ENCODE measurements around the gene EGFL8. TPM values are rescaled to one million over a fixed set of nuclear protein-coding genes. Genes with fewer than 3 reads are reported as not detected.
A peak's percentile ranks its signal among the peaks of the same experiment; 100 is the strongest.

EGFL8 gene
- total and polyA plus RNA-seq, 9 of the 15 experiments (the other 6 are each of a cell fraction or from before 2014, with no cell fraction given) = 2.2 to 47.4 (median 14.2) TPM

GRCh38 chr6:32176476-32177182 is 12.2 kb downstream of the EGFL8 start (continued):
- TF ChIP-seq MYC (IDR thresholded peaks at IDR 0.05; ENCODE audit: low read depth, low read length) (peak; percentile 27; the same call in 1 of the 2 replicates), MYC (CRISPR knock-in tag; IDR thresholded peaks at IDR 0.05; ENCODE audit: borderline replicate concordance, low read depth) (no peak), THRB (CRISPR knock-in tag; conservative IDR thresholded peaks at IDR 0.05) (peak; percentile 93), MTF1 (CRISPR knock-in tag; IDR thresholded peaks at IDR 0.05; ENCODE audit: borderline replicate concordance) (0 out of 2 replicates have a peak, but pooled peaks have one; percentile 40), KHSRP (IDR thresholded peaks at IDR 0.05) (0 out of 2 replicates have a peak, but pooled peaks have one; percentile 21), CREB3 (tag; conservative IDR thresholded peaks at IDR 0.05; ENCODE audit: low read depth) (no peak), ZFPM2 (CRISPR knock-in tag; IDR thresholded peaks at IDR 0.05) (0 out of 2 replicates have a peak, but pooled peaks have one; percentile 31), MIER1 (IDR thresholded peaks at IDR 0.05; ENCODE audit: low read depth) (peak; percentile 59; the same call in 1 of the 2 replicates), PHB2 (IDR thresholded peaks at IDR 0.05; ENCODE audit: low read depth) (peak; percentile 77), ZNF717 (CRISPR knock-in tag; IDR thresholded peaks at IDR 0.05) (0 out of 2 replicates have a peak, but pooled peaks have one; percentile 41), ZBTB8A (IDR thresholded peaks at IDR 0.05; ENCODE audit: partially characterized antibody) (no peak), SMARCA5 (IDR thresholded peaks at IDR 0.05) (peak; percentile 11; the same call in 1 of the 2 replicates), KDM1A (IDR thresholded peaks at IDR 0.05) (peak in 1 of 2 experiments; percentile 24; a peak in 3 of 4 replicates), TSHZ1 (CRISPR knock-in tag; IDR thresholded peaks at IDR 0.05) (0 out of 2 replicates have a peak, but pooled peaks have one; percentile 29), POLR2B (IDR thresholded peaks at IDR 0.05; ENCODE audit: low read depth, partially characterized antibody) (peak; percentile 32), CBX3 (IDR thresholded peaks at IDR 0.05; ENCODE audit: borderline replicate concordance in 1 of 2, low read length in 2 of 2) (no peak), BRD9 (IDR thresholded peaks at IDR 0.05; ENCODE audit: low read depth, partially characterized antibody) (peak; percentile 11), ARID2 (IDR thresholded peaks at IDR 0.05) (peak; percentile 76), TBL1XR1 (IDR thresholded peaks at IDR 0.05; ENCODE audit: low read length in 2 of 2) (0 out of 4 replicates have a peak, but pooled peaks of 1 of the 2 experiments have one; percentile 41), TFE3 (CRISPR knock-in tag; IDR thresholded peaks at IDR 0.05) (peak; percentile 25; the same call in 1 of the 2 replicates), ARID1B (IDR thresholded peaks at IDR 0.05) (peak; percentile 49)

Measured in K562 (cell line).